SK-N-MC (cell line): ENCODE measurements around the gene MAML3.

Source experiments
- DNase-seq: peaks from one replicate; pipeline ENCODE4 v3.0.0-alpha.2; 2011; ENCODE audit warnings: low read depth, low spot score
- H3K27ac ChIP-seq: fragments of 200-600 bp; sonication (generic); 2 replicates; pipeline ENCODE4 v1.5.1; 2016; ENCODE audit warnings: mixed run types
- H3K36me3 ChIP-seq: fragments of 200-600 bp; sonication (generic); 2 replicates; pipeline ENCODE4 v1.6.1; 2017; ENCODE audit warnings: antibody characterized with exemption, low read length, mixed read lengths; ENCODE audit not compliant: insufficient read depth
- H3K4me3 ChIP-seq: fragments of 200-600 bp; sonication (generic); 2 replicates; pipeline ENCODE4 v1.5.1; 2016
- H3K9ac ChIP-seq: fragments of 200-600 bp; sonication (generic); 2 replicates; pipeline ENCODE4 v1.8.0; 2017; ENCODE audit warnings: mixed run types, mixed read lengths; ENCODE audit not compliant: insufficient read length
- H3K9me3 ChIP-seq: fragments of 200-600 bp; sonication (generic); 2 replicates; pipeline ENCODE4 v1.6.1; 2017; ENCODE audit warnings: low read depth, mild to moderate bottlenecking, antibody characterized with exemption, low read length, moderate library complexity, mixed read lengths
- EZH2 ChIP-seq: fragments of 200-600 bp; sonication (generic); IDR thresholded peaks from one replicate; pipeline ENCODE4 v1.6.1; 2017; ENCODE audit warnings: antibody characterized with exemption
- FOXP2 ChIP-seq: optimal IDR thresholded peaks from 2 replicates; pipeline ENCODE3; 2011; ENCODE audit warnings: mild to moderate bottlenecking, moderate library complexity; ENCODE audit not compliant: insufficient read depth; ENCODE audit errors: extremely low read length, control extremely low read depth
- POLR2AphosphoS5 ChIP-seq: IDR thresholded peaks from 2 replicates; pipeline ENCODE4 v1.6.1; 2012; ENCODE audit warnings: mild to moderate bottlenecking, low read depth, low read length, borderline replicate concordance

Gene MAML3

DNA sequence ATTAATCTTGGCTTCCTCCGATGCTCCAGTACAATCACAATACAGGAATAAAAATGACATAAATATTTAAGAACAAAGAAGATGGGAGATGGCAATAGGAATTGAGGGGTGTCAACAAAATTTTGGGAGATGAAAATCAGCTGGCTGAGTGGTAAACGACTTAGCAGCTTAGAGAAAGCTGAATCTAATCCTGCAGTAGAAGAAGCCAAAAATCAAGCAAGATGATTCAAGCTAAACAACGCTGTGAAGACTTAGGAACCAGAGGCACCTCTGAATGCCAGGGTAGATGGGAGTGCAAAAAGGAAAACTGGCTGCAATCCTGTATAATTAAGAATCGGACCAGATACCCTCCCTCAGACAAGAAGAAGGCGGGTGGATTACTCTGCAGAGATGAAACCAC is 273.1 kb downstream of the MAML3 start:
- H3K27ac ChIP-seq = no peak overlapping the region
- no peak overlapping the region for H3K9ac ChIP-seq
- TF ChIP-seq POLR2AphosphoS5 (no peak), FOXP2 (no peak), EZH2 (no peak)
- no peak overlapping the region for H3K4me3 ChIP-seq
- H3K36me3 ChIP-seq = no peaks in the 10 kb centered on the region
- no peaks in the 10 kb centered on the region for H3K9me3 ChIP-seq
- no peak for DNase-seq

GRCh38 chr4:139878050-139878449 is 275.9 kb downstream of the MAML3 start:
- Histone ChIP-seq H3K36me3 (no peaks in the 10 kb centered on the region), H3K9me3 (no peaks in the 10 kb centered on the region), H3K9ac (no peak overlapping the region), H3K27ac (no peak overlapping the region), H3K4me3 (no peak overlapping the region)
- TF ChIP-seq POLR2AphosphoS5 = no peak
- TF ChIP-seq EZH2 = no peak
- TF ChIP-seq FOXP2 = no peak
- no peak for DNase-seq

DNA sequence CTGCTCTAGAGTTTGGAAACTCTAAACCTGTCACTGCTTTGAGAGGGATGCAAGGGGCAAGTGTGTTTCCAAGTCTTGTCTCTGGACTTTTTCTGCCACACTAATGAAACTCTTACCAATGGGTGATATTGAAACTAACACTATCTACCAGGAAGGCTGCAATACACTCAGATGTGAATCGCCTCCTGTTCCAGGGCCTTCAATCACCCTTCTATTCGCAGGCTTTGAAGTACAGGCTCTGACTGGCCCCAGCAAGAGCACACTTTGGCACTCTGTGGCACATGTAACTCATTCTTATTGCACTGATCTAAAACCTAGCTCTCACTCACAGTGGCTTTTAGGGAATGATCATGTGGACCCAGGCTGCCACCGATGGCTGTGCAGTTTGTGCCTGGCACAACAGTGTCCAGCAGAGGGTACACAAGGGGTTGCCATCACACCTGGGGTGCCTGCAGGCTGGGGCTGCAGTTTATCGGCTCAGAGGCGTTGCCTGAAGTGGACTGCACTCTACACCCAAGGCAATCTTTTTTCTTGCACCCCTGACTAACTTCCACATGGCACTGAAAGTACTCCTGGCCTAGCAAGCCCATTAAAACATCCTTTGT is 277.5 kb downstream of the MAML3 start:
- DNase-seq = no peak
- Histone ChIP-seq H3K27ac (no peak overlapping the region), H3K4me3 (no peak overlapping the region), H3K36me3 (no peaks in the 10 kb centered on the region), H3K9me3 (no peaks in the 10 kb centered on the region), H3K9ac (no peak overlapping the region)
- TF ChIP-seq POLR2AphosphoS5 (no peak), EZH2 (no peak), FOXP2 (no peak)

DNA sequence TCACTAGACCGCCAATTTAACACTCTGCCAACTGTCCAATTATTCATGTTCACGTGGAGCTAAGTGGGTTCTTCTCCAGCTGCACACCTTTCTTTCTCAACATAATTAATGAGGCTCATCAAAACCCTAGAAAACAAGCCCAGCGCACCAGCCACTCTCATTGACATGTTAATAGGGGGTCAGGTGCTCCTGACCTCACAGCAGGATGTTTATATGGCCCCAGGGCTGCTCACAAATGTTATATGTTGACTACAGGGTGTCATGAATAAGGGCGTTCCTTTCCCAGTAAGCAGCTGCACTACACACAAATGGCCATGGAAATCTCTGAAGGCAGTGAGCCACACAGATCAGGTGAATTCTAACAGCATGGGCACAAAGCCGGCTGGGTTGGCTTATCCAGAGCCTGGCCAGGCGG is 278.6 kb downstream of the MAML3 start:
- H3K27ac ChIP-seq = no peak overlapping the region
- H3K9me3 ChIP-seq = no peaks in the 10 kb centered on the region
- no peak for DNase-seq
- H3K36me3 ChIP-seq = no peaks in the 10 kb centered on the region
- H3K9ac ChIP-seq = no peak overlapping the region
- TF ChIP-seq EZH2 (no peak), POLR2AphosphoS5 (no peak), FOXP2 (no peak)
- no peak overlapping the region for H3K4me3 ChIP-seq

DNA sequence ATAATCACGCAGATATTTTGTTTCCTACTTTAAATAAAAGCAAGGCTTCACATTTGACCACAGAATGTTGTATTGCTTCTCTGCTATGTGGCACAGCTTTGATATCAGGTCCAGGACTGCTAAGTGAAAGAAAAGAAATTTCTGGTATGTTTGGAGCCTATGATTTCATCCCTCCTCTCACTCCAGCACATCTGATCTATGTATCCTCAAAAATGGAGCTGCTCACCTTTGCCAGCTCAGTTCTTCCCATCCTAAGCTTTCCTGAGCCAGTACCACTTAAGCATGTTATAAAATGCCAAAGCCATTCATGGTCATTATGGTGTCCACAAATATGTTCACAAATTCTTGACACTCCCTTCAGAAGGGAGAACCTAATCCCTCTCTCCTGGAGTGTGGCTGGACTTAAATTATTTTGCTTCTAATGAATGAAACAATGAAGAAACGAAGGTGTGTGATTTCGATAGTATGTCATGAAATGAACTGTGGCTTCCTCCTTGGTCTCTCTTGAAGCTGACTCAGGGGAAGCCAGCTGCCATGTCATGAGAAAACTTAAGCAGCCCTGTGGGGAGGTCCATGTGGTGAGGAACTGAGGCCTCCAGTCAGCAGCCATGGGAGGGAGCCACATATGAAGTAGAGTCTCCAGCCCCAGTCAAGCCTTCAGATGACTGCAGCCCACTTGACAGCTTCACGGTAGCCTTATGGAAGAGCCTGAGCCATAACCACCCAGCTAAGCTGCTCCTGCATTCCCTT is 280.7 kb downstream of the MAML3 start:
- no peaks in the 10 kb centered on the region for H3K36me3 ChIP-seq
- no peak for TF ChIP-seq FOXP2
- no peak overlapping the region for H3K27ac ChIP-seq
- no peak overlapping the region for H3K9ac ChIP-seq
- H3K9me3 ChIP-seq = no peaks in the 10 kb centered on the region
- no peak overlapping the region for H3K4me3 ChIP-seq
- no peak for DNase-seq

DNA sequence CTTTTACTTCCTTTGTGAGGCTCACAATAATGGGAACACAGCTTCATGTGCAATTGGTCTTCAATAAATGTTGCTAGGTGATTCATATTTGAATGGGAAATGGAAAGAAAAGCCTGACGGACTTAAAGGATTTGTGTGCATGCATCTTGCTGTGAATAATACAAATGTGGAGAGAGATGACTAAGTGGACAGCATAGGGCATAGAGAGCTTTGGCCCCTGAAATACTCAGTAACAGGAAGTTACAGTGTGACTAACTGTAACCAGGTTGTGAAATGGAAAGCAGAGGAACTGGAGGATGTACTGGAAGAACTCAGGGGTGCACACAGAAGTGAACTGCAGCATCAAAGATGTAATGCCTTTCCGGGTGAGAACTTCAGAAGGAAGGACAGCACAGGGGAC is 281.7 kb downstream of the MAML3 start:
- Histone ChIP-seq H3K9ac (no peak overlapping the region), H3K4me3 (no peak overlapping the region), H3K27ac (no peak overlapping the region), H3K9me3 (no peaks in the 10 kb centered on the region), H3K36me3 (no peaks in the 10 kb centered on the region)
- TF ChIP-seq POLR2AphosphoS5 (no peak), EZH2 (no peak), FOXP2 (no peak)
- DNase-seq = no peak

DNA sequence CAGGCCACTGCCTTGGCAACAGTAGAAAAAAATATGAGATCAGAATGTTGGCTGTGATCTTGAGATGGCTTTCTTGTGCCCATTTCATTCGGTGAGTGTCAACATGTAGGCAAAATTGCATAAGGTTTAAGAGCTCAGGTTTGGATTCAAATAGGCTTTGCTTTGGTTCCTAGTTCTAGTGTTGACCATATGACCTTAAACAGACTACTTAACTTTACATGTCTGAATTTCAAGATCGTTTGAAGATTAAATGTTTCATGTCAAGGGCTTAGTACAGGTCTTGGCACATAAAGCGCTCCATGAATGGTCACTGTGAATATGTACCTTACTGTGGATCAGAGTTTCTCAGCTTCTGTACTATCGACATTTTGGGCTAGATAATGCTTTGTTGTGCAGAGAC is 284.2 kb downstream of the MAML3 start:
- DNase-seq = no peak

DNA sequence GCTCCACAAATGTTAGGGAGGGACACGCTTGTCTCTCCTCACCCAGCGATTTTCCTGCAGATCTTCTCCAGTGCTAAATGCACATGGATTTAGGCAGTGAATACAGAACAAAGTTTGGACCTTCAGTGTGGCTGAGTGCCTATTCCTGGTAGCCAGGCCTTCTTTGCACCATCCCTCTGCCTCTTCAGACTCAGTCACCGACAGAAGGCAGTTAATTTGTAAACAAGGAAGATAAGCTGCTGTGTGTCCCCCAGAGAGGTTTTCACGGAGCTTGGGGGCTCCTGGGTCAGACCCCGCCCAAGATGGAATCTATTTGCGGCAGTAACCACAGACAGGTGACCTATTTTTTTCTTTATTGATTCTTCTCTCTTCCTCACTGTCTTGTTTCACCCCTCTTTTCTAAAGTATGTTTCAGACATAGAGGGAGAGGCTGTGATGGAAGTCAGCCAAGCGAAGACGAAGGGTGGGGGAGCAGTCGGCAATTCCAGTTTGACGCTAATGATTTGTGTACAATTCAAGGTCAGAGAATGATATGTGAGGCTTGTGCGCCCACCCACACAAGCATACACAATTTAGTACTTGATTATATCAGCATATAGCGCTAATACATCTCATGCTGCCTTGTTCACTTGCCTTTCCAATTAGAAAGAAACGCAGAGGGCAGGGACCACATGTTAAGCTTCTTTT is 287.6 kb downstream of the MAML3 start:
- no peak overlapping the region for H3K4me3 ChIP-seq

More for the DNA sequence above, 284.2 kb downstream of the MAML3 start:
- TF ChIP-seq EZH2 = no peak
- TF ChIP-seq POLR2AphosphoS5 = no peak
- no peak for TF ChIP-seq FOXP2
- Histone ChIP-seq H3K9me3 (no peaks in the 10 kb centered on the region), H3K27ac (no peak overlapping the region), H3K36me3 (no peaks in the 10 kb centered on the region), H3K9ac (no peak overlapping the region), H3K4me3 (no peak overlapping the region)

More for the DNA sequence above, 287.6 kb downstream of the MAML3 start:
- no peak for TF ChIP-seq EZH2
- no peak for TF ChIP-seq POLR2AphosphoS5
- no peak for TF ChIP-seq FOXP2
- H3K36me3 ChIP-seq = no peaks in the 10 kb centered on the region
- H3K9me3 ChIP-seq = no peaks in the 10 kb centered on the region
- H3K9ac ChIP-seq = no peak overlapping the region
- no peak overlapping the region for H3K27ac ChIP-seq
- no peak for DNase-seq
